ENCODE data around the gene P4HB.

GRCh38 chr17:81841866-81842265 is 18.5 kb downstream of the P4HB start:
- no peak for TF ChIP-seq POLR2A (IDR thresholded peaks at IDR 0.05)
- TF ChIP-seq CTCF (IDR thresholded peaks at IDR 0.05): no peak
